Fibroblast of villous mesenchyme (primary cell): Measurements from ENCODE around the gene RNF145. TPM values are rescaled to one million over a fixed set of nuclear protein-coding genes. Genes with fewer than 3 reads are reported as not detected.

Source experiments
- DNase-seq: peaks from one replicate; pipeline ENCODE4 v3.0.0-alpha.2; 2010; ENCODE audit warnings: low read depth
- H3K4me3 ChIP-seq: 2 replicates; pipeline ENCODE4 v1.5.1; 2011; ENCODE audit warnings: low read depth, mild to moderate bottlenecking, low read length
- CTCF ChIP-seq: IDR thresholded peaks from 2 replicates; pipeline ENCODE4 v1.5.1; 2012; ENCODE audit warnings: low read depth, mild to moderate bottlenecking, low read length; ENCODE audit not compliant: insufficient read depth
- total RNA-seq: library from RNA; depleted of rRNA; stranded (reverse); fragments of >200 nt; gene quantifications from 2 replicates; pipeline ENCODE4 v1.2.3, GENCODE V29; 2012

Gene RNF145
- total RNA-seq, 1 donor = 84.2 TPM

DNA sequence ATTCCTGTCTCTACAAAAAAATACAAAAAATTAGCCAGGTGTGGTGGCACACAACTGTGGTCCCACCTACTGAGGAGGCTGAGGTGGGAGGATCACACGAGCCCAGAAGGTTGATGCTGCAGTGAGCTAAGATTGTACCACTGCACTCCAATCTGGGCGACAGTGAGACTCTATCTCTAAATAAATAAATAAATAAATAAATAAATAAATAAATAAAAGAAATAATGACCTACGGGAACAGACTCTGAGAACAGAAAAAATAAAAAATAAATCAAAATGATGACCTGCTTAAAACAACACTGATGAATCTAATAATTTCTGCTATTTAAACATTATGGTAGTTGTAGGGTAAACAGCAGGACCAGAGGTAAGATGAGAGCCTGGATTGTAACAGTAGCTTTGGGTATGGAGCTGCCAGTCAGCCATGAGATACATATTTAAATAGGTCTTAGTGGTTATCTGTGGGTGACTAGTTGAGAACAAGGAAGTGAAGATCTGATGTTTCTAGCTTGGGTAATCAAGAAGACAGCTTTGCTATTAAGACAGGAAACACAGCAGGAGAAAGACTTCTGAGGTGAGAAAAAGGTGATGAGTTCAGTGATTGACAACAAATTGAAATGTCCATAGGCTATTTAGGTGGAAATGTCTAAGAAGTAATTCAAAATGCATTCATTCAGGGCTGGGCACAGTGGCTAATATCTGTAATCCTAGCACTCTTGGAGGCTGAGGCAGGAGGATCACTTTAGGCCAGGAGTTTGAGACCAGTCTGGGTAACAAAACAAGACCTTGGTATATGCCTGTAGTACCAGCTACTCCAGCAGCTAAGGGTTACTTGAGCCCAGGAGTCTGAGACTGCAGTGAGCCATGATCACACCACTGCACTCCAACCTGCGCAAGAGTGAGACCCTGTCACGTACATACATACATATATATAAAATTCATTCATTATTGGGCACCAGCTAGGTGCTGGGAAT lies 11.0 kb downstream of the RNF145 start:
- DNase-seq = no peak
- TF ChIP-seq CTCF = no peak
- no peak overlapping the region for H3K4me3 ChIP-seq

DNA sequence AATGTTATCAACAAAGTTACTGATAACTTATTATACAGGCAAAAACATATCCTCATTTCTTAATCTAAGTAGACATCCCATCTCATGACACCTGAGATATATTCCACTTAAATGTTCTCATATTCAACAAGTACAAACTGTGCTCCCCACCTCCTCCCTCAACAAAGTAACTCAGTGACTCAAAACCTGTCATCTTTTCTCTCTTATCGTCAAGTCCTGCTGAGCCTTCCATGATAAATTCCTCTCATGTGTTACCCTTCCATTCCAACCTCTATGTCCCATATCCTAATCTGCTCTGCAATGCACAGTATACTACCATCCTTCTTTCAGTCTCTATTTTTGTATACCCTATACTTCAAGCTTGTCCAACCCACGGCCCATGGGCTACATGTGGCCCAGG lies 13.6 kb downstream of the RNF145 start:
- no peak overlapping the region for H3K4me3 ChIP-seq
- TF ChIP-seq CTCF = no peak
- DNase-seq = no peak

DNA sequence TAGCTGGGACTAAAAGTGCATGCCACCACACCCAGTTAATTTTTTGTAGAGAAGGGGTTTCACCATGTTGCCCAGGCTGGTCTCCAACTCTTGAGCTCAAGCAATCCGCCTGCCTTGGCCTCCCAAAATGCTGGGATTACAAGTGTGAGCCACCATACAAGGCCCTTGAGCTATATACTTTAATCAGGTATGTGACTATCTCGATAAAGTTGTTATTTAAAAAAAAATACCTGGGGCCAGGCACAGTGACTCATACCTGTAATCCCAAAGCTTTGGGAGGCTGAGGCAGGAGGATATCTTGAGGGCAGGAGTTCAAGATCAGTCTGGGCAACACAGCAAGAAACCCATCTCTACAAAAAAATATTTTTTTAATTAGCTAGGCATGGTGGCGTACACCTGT lies 19.2 kb downstream of the RNF145 start:
- no peak for DNase-seq
- TF ChIP-seq CTCF = no peak
- H3K4me3 ChIP-seq = no peak overlapping the region

DNA sequence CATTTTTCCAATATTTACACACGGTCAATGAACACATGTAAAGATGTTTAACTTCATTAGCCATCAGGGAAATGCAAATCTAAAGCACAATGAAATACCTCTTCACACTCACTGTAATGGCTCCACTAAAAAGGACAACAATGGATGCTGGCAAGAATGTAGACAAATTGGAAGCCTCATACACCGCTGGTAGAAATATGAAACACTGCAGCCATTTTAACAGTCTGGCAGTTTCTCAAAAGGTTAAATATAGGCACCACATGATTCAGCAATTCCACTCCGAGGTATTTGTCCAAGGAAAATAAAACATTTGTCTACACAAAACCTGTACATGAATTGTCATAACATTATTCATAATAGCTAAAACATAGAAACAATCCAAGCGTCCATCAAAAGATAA lies 20.0 kb downstream of the RNF145 start:
- DNase-seq = no peak

DNA sequence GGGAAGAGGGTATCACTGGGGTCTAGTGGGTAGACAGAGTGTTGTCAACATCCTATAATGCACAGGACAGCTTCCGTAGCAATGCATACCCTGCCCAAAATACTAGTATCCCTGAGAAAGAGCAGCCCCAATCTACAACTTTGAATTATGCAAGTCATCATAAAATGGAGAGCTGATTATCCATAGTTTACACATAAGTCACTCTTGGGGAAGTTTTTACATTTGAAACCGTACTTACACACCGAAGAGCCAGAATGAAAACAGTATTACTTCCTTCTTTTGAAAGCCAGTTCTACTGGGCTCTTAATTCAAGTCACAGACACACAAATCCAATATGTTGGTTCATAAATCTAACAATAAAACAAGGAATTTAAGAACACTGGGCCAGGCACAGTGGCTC lies 21.6 kb downstream of the RNF145 start:
- no peak for DNase-seq

More for the DNA sequence above, 20.0 kb downstream of the RNF145 start:
- H3K4me3 ChIP-seq = no peak overlapping the region
- TF ChIP-seq CTCF = no peak

GRCh38 chr5:159186319-159186718 lies 23.0 kb downstream of the RNF145 start:
- TF ChIP-seq CTCF = no peak
- no peak overlapping the region for H3K4me3 ChIP-seq
- DNase-seq = no peak

More for the DNA sequence above, 21.6 kb downstream of the RNF145 start:
- no peak for TF ChIP-seq CTCF
- no peak overlapping the region for H3K4me3 ChIP-seq
